ENCODE results near the gene RPIA. TPM values are rescaled to one million over a fixed set of nuclear protein-coding genes. Genes with fewer than 3 reads are reported as not detected.

The RPIA gene
- 5.7 and 7.1 TPM in 2 replicates for total RNA-seq

GRCh38 chr2:88691339-88692183 is at the start of gene RPIA:
RPIA (plus strand) TSS chr2:88691673; CDS start chr2:88691699, 26 bp downstream.

Other genes with a start within 250 kb of the RPIA start
- gene FOXI3, start 239.0 kb upstream of the RPIA start, total RNA-seq, result not detected in 2 replicates
- gene EIF2AK3, start 64.2 kb upstream of the RPIA start, total RNA-seq, result 35.7 and 54.4 TPM in 2 replicates

Data from placental epithelial cell (primary cell).